ENCODE measurements around the gene TTC9C. TPM values are rescaled to one million over a fixed set of nuclear protein-coding genes. Genes with fewer than 3 reads are reported as not detected.

The TTC9C gene
- total and polyA plus RNA-seq, 2 donors (not counting 3 experiments of a cell fraction or from before 2014, with no cell fraction given) = 27.4 to 43.5 TPM

GRCh38 chr11:62726156-62726914, 2.0 kb upstream of the TTC9C start:
- Histone ChIP-seq H3K79me2 (ENCODE audit: control insufficient read depth, insufficient read depth, low read length) (peaks cover 73% of the 10 kb centered on the region), H3K9me3 (replicated peaks; ENCODE audit: control insufficient read depth, insufficient read depth, low read length) (no peaks in the 10 kb centered on the region), H3K9ac (replicated peaks; ENCODE audit: extremely low read depth, insufficient read depth, low read length) (peak overlapping the region; percentile 59), H3K36me3 (ENCODE audit: control insufficient read depth in 2 of 2, extremely low read depth in 1 of 2, insufficient read depth in 2 of 2, low read length in 2 of 2) (peaks cover 12 to 25% of the 10 kb centered on the region in 2 experiments), H3K27me3 (ENCODE audit: control insufficient read depth in 2 of 2, insufficient read depth in 2 of 2, low read length in 2 of 2) (no peaks in the 10 kb centered on the region), H3K4me3 (replicated peaks in 1 of 3; ENCODE audit: insufficient read depth in 1 of 3, low read depth in 1 of 3, low read length in 3 of 3) (peak overlapping the region; percentile 53 to 99 (median 94)), H3K27ac (ENCODE audit: insufficient read depth, low read depth, low read length) (peak overlapping the region; percentile 2), H3K4me2 (ENCODE audit: insufficient read depth, low read length) (peak overlapping the region; percentile 90), H3K9me1 (replicated peaks; ENCODE audit: control insufficient read depth, extremely low read depth, insufficient read depth, low read length) (no peaks in the 10 kb centered on the region), H2AFZ (ENCODE audit: low read depth, low read length) (no peak overlapping the region), H4K20me1 (replicated peaks; ENCODE audit: control insufficient read depth, extremely low read depth, insufficient read depth, low read length) (no peaks in the 10 kb centered on the region), H3K4me1 (ENCODE audit: control insufficient read depth, extremely low read depth, insufficient read depth, low read length) (peaks cover 15% of the 10 kb centered on the region)
- CTCF ChIA-PET = interaction anchor here (1.0 to 4.5 kb wide), 3 partner anchors 27 to 60 kb away, joined by 3 to 39 read pairs (median 11); partner anchors contain the start of genes TMEM179B and ZBTB3
- BruUV-seq (replicated peaks) = no TSS peak
- POLR2A ChIA-PET = interaction anchor here (1.2 to 3.2 kb wide), 4 partner anchors 14 to 152 kb away, joined by 4 to 25 read pairs (median 6); partner anchors contain the start of gene EEF1G
- dilution Hi-C loops (cut with MboI; ENCODE audit: extremely low pct_ligation_motif_present, low sequenced_read_pairs) (no loop called here), intact Hi-C loops (cut with micrococcal nuclease) (loop anchor here (2.0 to 5.0 kb wide), 2 partner anchors 66 to 156 kb away; partner anchors contain the start of genes SLC3A2 and TMEM223)
- TF ChIP-seq POLR2AphosphoS5 (IDR thresholded peaks at IDR 0.05; ENCODE audit: insufficient read depth, low read depth, low read length) (no peak), EZH2 (IDR thresholded peaks at IDR 0.05; ENCODE audit: borderline replicate concordance, low read depth, low read length, severe bottlenecking) (no peak), MYC (IDR thresholded peaks at IDR 0.05; ENCODE audit: low read depth, low read length) (no peak), FOS (IDR thresholded peaks at IDR 0.05; ENCODE audit: borderline replicate concordance, insufficient read depth, low read length) (no peak), JUN (IDR thresholded peaks at IDR 0.05; ENCODE audit: borderline replicate concordance, insufficient read depth, insufficient read length, low read depth) (no peak), MAX (IDR thresholded peaks at IDR 0.05; ENCODE audit: insufficient read depth, insufficient read length) (no peak)
- FAIRE-seq (no peak), DNase-seq (ENCODE audit: low read depth, low spot score) (peak; percentile 23)
